HL-60 (cell line): ENCODE measurements around the gene ADAM33.

ENCODE experiments used
- DNase-seq, 2 experiments: peaks; one replicate each; pipeline ENCODE4 v3.0.0-alpha.2; 2010 to 2020; ENCODE audit warnings: low read depth in 1 of 2, low spot score in 1 of 2
- H3K27ac ChIP-seq: fragments of 250-450 bp; sonication (Bioruptor Pico); replicated peaks from 2 replicates; pipeline ENCODE4 v1.5.1; 2020; ENCODE audit warnings: mild to moderate bottlenecking, moderate library complexity
- H3K27me3 ChIP-seq: fragments of 250-450 bp; sonication (Bioruptor Pico); 2 replicates; pipeline ENCODE4 v1.5.1; 2021; ENCODE audit warnings: mild to moderate bottlenecking, moderate library complexity; ENCODE audit not compliant: insufficient read depth, poor library complexity, severe bottlenecking
- H3K4me3 ChIP-seq: replicated peaks from 2 replicates; pipeline ENCODE4 v1.5.1; 2011; ENCODE audit warnings: mild to moderate bottlenecking, control low read depth, low read length; ENCODE audit not compliant: insufficient read depth
- CTCF ChIP-seq: IDR thresholded peaks from one replicate; pipeline ENCODE4 v1.5.1; 2011; ENCODE audit warnings: low read length, control low read depth, inconsistent platforms; ENCODE audit not compliant: insufficient read depth
- GABPA ChIP-seq: IDR thresholded peaks from 2 replicates; pipeline ENCODE4 v1.6.1; 2012; ENCODE audit warnings: low read depth
- POLR2AphosphoS5 ChIP-seq: IDR thresholded peaks from 2 replicates; pipeline ENCODE4 v1.6.1; 2012; ENCODE audit warnings: low read depth
- REST ChIP-seq: IDR thresholded peaks from 2 replicates; pipeline ENCODE4 v1.6.1; 2012; ENCODE audit warnings: low read depth; ENCODE audit not compliant: insufficient replicate concordance
- SPI1 ChIP-seq: IDR thresholded peaks from 2 replicates; pipeline ENCODE4 v1.6.1; 2012; ENCODE audit warnings: low read depth, mild to moderate bottlenecking, borderline replicate concordance

Gene ADAM33

GRCh38 chr20:3711484-3711941 lies 29.7 kb upstream of the ADAM33 start:
- TF ChIP-seq REST (peak; percentile 74), CTCF (no peak)
- DNase-seq: peak in 1 of 2 experiments; percentile 9

DNA sequence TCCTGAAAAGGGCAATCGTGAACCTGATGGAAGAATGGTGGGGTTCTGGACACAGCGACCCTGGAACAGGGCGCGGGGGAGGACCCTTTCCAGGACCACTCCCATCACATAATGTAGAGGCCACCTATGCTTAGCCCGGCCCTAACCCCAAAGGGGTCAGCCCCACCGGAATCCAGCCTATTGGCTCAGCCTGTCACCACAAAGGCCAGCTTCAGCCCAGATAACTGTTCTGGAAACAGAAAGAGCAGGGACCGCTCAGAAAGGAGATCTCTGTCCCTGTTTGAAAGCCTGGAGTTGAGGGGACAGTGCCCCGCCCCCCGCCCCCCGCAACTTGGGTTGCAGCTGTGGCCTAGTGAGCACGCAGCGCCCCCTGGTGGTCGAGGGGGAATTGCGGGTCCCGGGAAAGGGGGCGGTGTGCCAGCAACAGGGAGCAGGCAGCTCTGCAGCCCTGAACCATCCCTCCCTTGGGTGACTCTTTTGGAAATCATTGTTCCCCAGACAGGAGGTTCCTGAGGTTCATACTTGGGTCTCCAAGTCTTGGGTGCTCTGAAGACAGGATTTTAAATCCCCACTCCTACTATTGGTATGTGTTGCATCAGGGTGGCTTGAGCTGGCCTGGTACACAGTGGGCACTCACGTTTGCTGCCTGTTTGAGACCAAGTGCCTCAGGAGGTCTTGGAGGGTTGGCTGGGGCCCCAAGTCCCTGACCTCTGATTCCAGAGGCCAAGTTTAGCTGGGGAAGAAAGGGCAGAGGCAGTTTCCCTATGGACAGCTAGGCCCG lies 29.1 kb upstream of the ADAM33 start:
- peak in 1 of 2 experiments; percentile 48 for DNase-seq
- no peak overlapping the region for H3K4me3 ChIP-seq
- TF ChIP-seq CTCF (peak; percentile 51), POLR2AphosphoS5 (no peak)

More at GRCh38 chr20:3711484-3711941, 29.7 kb upstream of the ADAM33 start:
- no peak overlapping the region for H3K4me3 ChIP-seq
- H3K27ac ChIP-seq: no peak overlapping the region
- no peaks in the 10 kb centered on the region for H3K27me3 ChIP-seq

DNA sequence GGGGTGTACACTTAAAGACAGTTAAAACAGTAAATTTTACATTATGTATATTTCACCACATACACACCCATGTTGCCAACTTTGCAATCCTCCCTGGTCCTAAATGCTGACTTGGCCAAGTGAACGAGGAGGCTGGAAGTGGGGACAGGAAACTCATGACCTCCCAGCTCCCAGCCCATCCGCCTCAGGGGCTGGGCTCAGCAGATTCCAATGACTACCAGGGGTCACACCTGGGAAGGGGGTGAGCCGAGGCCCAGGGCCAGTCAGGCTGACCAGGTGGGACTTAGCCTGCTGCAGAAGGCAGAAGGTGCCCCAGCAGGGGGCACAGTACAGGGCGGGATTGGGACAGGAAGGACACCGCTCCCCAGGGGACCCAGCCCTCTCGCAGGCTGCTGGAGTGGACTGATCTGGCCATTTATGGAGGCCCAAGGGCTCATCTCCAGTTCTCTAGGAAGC lies 28.2 kb upstream of the ADAM33 start:
- no peaks in the 10 kb centered on the region for H3K27me3 ChIP-seq
- no peak overlapping the region for H3K27ac ChIP-seq
- DNase-seq: no peak
- H3K4me3 ChIP-seq: no peak overlapping the region
- TF ChIP-seq REST: no peak
- no peak for TF ChIP-seq POLR2AphosphoS5

More for the DNA sequence above, 29.1 kb upstream of the ADAM33 start:
- no peak overlapping the region for H3K27ac ChIP-seq
- H3K27me3 ChIP-seq: no peaks in the 10 kb centered on the region

- no peak overlapping the region for H3K27ac ChIP-seq
- H3K27me3 ChIP-seq: no peaks in the 10 kb centered on the region
- TF ChIP-seq CTCF (no peak), POLR2AphosphoS5 (no peak), REST (no peak), SPI1 (no peak), GABPA (no peak)
- no peak overlapping the region for H3K4me3 ChIP-seq
- no peak for DNase-seq
These were observed 25.7 kb upstream of the ADAM33 start for GRCh38 chr20:3707508-3707899.
